ENCODE measurements around the gene TRHDE. TPM values are rescaled to one million over a fixed set of nuclear protein-coding genes. Genes with fewer than 3 reads are reported as not detected.
"Not testable (repeated sequence)": the region's sequence is repeated elsewhere in the genome, so short reads cannot be mapped to it uniquely, and the experiment has no call there.

TRHDE gene
- total and polyA plus RNA-seq, 3 experiments from 2014 or later = not detected

DNA sequence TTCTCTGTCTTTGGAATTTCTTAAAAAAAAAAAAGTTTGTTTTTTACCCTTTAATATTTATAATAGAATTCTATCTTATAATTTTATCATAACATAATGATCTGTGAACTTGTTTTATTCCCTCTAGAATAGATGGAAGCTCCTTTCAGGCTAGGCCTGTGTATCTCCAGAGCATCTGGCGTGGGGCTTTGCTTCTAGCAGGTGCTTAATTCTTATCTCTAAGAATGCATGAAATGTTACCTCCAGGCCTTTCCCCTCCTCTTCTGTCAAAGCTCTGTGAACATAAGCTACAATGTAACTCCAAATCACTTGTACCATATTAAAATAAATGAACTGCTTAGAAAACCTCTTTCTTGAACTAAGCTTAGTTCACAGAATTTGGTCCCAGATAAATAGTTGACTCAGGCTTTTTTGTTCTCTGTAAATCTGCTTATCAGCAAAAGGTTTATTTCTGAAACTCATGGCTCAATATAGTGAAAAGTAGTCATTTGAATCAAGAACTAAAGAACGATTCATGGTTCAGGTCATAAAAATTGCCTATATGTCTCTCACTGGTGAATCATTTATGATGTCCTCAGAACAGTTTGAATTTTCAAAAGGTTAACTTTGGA lies 407.1 kb downstream of the TRHDE start:
- Mint-ChIP-seq H3K27me3 (peaks cover 0 to 1% of the 10 kb centered on the region in 2 donors), H3K27ac (no peak overlapping the region), H3K9me3 (peaks cover 0 to 16% (median 4%) of the 10 kb centered on the region in 5 donors), H3K4me1 (no peaks in the 10 kb centered on the region), H3K36me3 (no peaks in the 10 kb centered on the region), H3K4me3 (no peak overlapping the region)
- Histone ChIP-seq H3K27me3 (ENCODE audit: insufficient read depth, low read length, poor library complexity, severe bottlenecking) (no peaks in the 10 kb centered on the region), H3K27ac (ENCODE audit: low read depth, low read length) (no peak overlapping the region), H3K4me3 (ENCODE audit: low read length) (no peak overlapping the region), H3K4me1 (ENCODE audit: insufficient read depth, low read length) (no peaks in the 10 kb centered on the region), H3K36me3 (ENCODE audit: insufficient read depth, low read length) (no peaks in the 10 kb centered on the region), H3K9me3 (ENCODE audit: low read length) (no peaks in the 10 kb centered on the region)
- no peak for DNase-seq
- ChIA-PET CTCF (no interaction called here), POLR2A (no interaction called here)

DNA sequence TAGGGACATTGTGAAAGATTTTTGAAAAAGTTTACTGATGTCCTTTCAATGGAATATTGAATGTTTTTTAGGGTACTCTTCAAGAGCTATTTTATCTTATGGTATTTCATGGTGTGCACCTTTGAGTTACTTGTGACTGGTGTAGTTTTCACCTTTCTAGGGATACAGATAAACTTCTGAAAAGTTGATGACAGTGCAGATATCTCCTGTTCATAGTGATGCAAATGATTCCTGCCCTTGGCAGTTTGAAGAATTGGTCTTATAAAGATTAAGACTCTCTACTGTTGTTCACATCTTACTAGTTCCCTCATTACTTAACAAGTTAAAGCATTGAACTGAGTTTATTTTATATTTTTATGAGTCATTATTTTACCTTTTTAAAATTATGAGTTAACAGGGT lies 408.9 kb downstream of the TRHDE start:
- H3K36me3 ChIP-seq (ENCODE audit: insufficient read depth, low read length) = no peaks in the 10 kb centered on the region
- POLR2A ChIA-PET = no interaction called here
- peaks cover 0 to 12% (median 4%) of the 10 kb centered on the region in 5 donors for H3K9me3 Mint-ChIP-seq
- H3K36me3 Mint-ChIP-seq = no peaks in the 10 kb centered on the region
- no peaks in the 10 kb centered on the region for H3K4me1 ChIP-seq (ENCODE audit: insufficient read depth, low read length)
- H3K27ac ChIP-seq (ENCODE audit: low read depth, low read length) = no peak overlapping the region
- H3K27me3 Mint-ChIP-seq = peaks cover 0 to 1% of the 10 kb centered on the region in 2 donors
- H3K4me1 Mint-ChIP-seq = no peaks in the 10 kb centered on the region
- CTCF ChIA-PET = no interaction called here
- no peaks in the 10 kb centered on the region for H3K9me3 ChIP-seq (ENCODE audit: low read length)
- H3K4me3 Mint-ChIP-seq = no peak overlapping the region
- DNase-seq = no peak
- no peak overlapping the region for H3K4me3 ChIP-seq (ENCODE audit: low read length)
- no peaks in the 10 kb centered on the region for H3K27me3 ChIP-seq (ENCODE audit: insufficient read depth, low read length, poor library complexity, severe bottlenecking)
- no peak overlapping the region for H3K27ac Mint-ChIP-seq

DNA sequence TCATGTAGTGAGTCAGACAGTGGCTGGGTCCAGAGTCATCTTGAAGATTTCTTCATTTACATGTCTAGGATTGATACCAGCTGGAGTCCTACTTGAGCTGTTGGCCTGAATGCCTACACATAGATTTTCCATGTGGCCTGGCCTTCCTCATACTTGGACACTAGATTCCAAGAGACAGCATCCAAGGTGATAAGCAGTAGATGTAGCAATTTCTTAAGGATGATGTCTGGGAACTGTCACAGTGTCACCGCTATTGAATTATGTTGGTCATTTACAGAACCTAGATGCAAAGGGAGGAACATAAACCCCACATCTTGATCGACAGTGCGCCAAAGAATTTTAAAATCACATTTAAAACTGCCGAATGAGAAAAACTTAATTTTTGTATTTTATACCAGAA lies 412.3 kb downstream of the TRHDE start:
- Histone ChIP-seq H3K27me3 (ENCODE audit: insufficient read depth, low read length, poor library complexity, severe bottlenecking) (no peaks in the 10 kb centered on the region), H3K36me3 (ENCODE audit: insufficient read depth, low read length) (no peaks in the 10 kb centered on the region), H3K4me3 (ENCODE audit: low read length) (no peak overlapping the region), H3K27ac (ENCODE audit: low read depth, low read length) (no peak overlapping the region), H3K4me1 (ENCODE audit: insufficient read depth, low read length) (no peaks in the 10 kb centered on the region), H3K9me3 (ENCODE audit: low read length) (no peaks in the 10 kb centered on the region)
- ChIA-PET POLR2A (no interaction called here), CTCF (no interaction called here)
- Mint-ChIP-seq H3K27me3 (no peaks in the 10 kb centered on the region), H3K9me3 (peaks cover 0 to 20% (median 0%) of the 10 kb centered on the region in 5 donors), H3K27ac (no peak overlapping the region), H3K36me3 (no peaks in the 10 kb centered on the region), H3K4me3 (no peak overlapping the region), H3K4me1 (no peaks in the 10 kb centered on the region)
- DNase-seq = no peak

DNA sequence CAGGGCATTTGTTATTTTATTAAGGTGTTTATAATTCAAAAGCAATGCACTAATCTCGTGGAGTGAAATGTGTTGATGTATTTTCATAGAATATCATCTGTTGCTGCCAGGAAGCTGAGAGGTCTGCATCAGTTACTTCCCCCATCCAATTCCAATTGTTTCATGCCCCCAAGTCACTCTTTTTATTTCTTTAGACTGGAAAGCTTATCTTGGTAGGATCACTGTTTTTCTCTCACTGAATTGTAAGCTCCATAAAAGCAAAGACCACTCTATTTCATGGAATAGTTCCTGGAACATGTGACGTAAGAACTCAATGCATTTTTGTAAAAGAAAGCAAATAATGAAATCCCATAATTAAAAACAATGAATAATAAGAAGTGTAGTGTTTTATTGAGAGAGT lies 420.2 kb downstream of the TRHDE start:
- no peak overlapping the region for H3K27ac Mint-ChIP-seq
- no peak for DNase-seq
- ChIA-PET POLR2A (no interaction called here), CTCF (no interaction called here)
- H3K27me3 Mint-ChIP-seq = no peaks in the 10 kb centered on the region
- H3K4me1 Mint-ChIP-seq = no peaks in the 10 kb centered on the region
- Histone ChIP-seq H3K4me1 (ENCODE audit: insufficient read depth, low read length) (no peaks in the 10 kb centered on the region), H3K27ac (ENCODE audit: low read depth, low read length) (no peak overlapping the region), H3K36me3 (ENCODE audit: insufficient read depth, low read length) (no peaks in the 10 kb centered on the region), H3K9me3 (ENCODE audit: low read length) (no peaks in the 10 kb centered on the region), H3K27me3 (ENCODE audit: insufficient read depth, low read length, poor library complexity, severe bottlenecking) (no peaks in the 10 kb centered on the region), H3K4me3 (ENCODE audit: low read length) (no peak overlapping the region)
- no peaks in the 10 kb centered on the region for H3K36me3 Mint-ChIP-seq
- H3K4me3 Mint-ChIP-seq = no peak overlapping the region
- peaks cover 0 to 14% (median 2%) of the 10 kb centered on the region in 5 donors for H3K9me3 Mint-ChIP-seq

DNA sequence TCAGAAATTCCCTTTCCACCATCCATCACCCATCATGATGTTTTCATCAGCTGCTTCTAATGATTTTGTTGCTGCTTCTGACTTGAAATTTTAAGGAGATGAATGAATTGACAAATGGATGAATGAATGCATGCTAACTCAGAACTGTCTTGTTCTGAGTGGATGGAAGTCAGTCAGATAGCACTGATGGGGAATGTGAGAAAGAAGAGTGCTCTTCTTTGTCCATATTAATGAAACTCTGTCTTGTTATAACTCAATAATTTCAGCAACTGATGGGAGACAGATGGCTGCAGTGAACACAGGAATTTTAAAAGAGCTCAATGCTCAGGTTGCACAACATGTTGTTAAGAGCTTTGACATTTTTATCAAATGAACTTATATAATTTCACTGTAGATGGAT lies 422.0 kb downstream of the TRHDE start:
- Histone ChIP-seq H3K4me3 (ENCODE audit: low read length) (no peak overlapping the region), H3K4me1 (ENCODE audit: insufficient read depth, low read length) (no peaks in the 10 kb centered on the region), H3K36me3 (ENCODE audit: insufficient read depth, low read length) (no peaks in the 10 kb centered on the region), H3K9me3 (ENCODE audit: low read length) (no peaks in the 10 kb centered on the region), H3K27ac (ENCODE audit: low read depth, low read length) (no peak overlapping the region), H3K27me3 (ENCODE audit: insufficient read depth, low read length, poor library complexity, severe bottlenecking) (no peaks in the 10 kb centered on the region)
- no peak overlapping the region for H3K4me3 Mint-ChIP-seq
- H3K36me3 Mint-ChIP-seq = no peaks in the 10 kb centered on the region
- no peaks in the 10 kb centered on the region for H3K27me3 Mint-ChIP-seq
- no peaks in the 10 kb centered on the region for H3K4me1 Mint-ChIP-seq
- ChIA-PET CTCF (no interaction called here), POLR2A (no interaction called here)
- DNase-seq = no peak
- no peak overlapping the region for H3K27ac Mint-ChIP-seq
- H3K9me3 Mint-ChIP-seq = peaks cover 5 to 11% (median 9%) of the 10 kb centered on the region in 5 donors

DNA sequence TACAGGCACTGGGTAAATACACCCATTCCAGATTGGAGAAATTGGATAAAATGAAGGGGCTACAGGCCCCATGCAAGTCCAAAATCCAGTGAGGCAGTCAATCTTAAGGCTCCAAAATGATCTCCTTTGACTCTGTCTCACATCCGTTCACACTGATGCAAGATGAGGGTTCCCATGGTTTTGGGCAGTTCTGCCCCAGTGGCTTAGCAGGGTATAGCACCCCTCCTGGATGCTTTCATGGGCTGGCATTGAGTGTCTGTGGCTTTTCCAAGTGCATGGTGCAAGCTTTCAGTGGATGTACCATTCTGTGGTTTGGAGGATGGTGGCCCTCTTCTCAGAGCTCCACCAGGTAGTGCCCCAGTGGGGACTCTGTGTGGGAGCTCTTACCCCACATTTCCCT lies 427.2 kb downstream of the TRHDE start:
- Mint-ChIP-seq H3K4me1 (no peaks in the 10 kb centered on the region), H3K4me3 (no peak overlapping the region), H3K36me3 (no peaks in the 10 kb centered on the region), H3K27ac (no peak overlapping the region), H3K27me3 (no peaks in the 10 kb centered on the region), H3K9me3 (peaks cover 9 to 20% (median 13%) of the 10 kb centered on the region in 5 donors)
- H3K27me3 ChIP-seq (ENCODE audit: insufficient read depth, low read length, poor library complexity, severe bottlenecking) = no peaks in the 10 kb centered on the region
- POLR2A ChIA-PET = no interaction called here
- DNase-seq = no peak
- no peaks in the 10 kb centered on the region for H3K9me3 ChIP-seq (ENCODE audit: low read length)
- CTCF ChIA-PET = no interaction called here
- H3K4me1 ChIP-seq (ENCODE audit: insufficient read depth, low read length) = no peaks in the 10 kb centered on the region
- H3K4me3 ChIP-seq (ENCODE audit: low read length) = no peak overlapping the region
- H3K36me3 ChIP-seq (ENCODE audit: insufficient read depth, low read length) = no peaks in the 10 kb centered on the region
- no peak overlapping the region for H3K27ac ChIP-seq (ENCODE audit: low read depth, low read length)

DNA sequence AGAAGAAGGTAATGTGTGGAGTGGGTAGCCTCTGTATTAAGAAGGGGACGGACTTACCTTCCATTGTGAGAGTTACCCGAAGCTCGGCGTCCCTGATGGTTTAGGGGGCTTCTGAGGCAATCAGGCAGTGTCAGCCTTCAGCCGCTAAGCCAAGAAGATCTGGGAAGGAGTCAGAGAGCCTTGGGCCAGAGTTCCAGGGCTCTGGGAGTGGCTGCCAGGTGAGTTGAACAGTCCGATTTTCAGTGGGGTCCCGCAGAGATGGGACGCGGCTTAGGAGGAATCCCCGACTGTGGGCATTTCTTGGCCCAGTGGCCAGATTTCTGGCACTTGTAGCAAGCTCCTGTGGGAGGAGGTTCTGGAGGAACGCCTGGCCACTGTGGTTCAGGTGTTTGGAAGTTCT lies 439.9 kb downstream of the TRHDE start:
- H3K27ac ChIP-seq (ENCODE audit: low read depth, low read length); H3K36me3 Mint-ChIP-seq; H3K4me1 Mint-ChIP-seq; POLR2A ChIA-PET; H3K4me3 ChIP-seq (ENCODE audit: low read length); H3K27ac Mint-ChIP-seq; H3K9me3 ChIP-seq (ENCODE audit: low read length); H3K4me1 ChIP-seq (ENCODE audit: insufficient read depth, low read length); H3K4me3 Mint-ChIP-seq; H3K27me3 ChIP-seq (ENCODE audit: insufficient read depth, low read length, poor library complexity, severe bottlenecking); DNase-seq; H3K9me3 Mint-ChIP-seq; H3K27me3 Mint-ChIP-seq; CTCF ChIA-PET; H3K36me3 ChIP-seq (ENCODE audit: insufficient read depth, low read length): not testable (repeated sequence)

DNA sequence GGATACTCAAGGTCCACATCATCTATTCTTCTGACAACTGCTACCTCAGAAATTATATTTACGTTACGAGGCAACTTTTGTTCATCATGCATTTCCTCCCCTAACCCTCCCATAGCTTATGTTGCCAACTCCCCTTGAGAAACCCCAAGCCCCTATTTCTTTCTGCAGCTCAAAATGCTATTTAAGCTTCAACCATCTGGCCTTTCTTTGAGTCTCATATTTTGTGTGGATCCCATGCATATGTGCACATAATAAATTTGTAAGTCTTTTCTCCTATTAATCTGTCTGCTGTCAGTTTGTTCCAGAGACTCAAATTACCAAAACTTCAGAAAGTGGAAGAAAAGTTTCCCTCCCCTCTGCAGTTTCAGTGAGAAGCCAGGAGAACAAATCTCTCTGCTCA lies 444.1 kb downstream of the TRHDE start:
- Histone ChIP-seq H3K4me3 (ENCODE audit: low read length) (no peak overlapping the region), H3K4me1 (ENCODE audit: insufficient read depth, low read length) (no peaks in the 10 kb centered on the region), H3K36me3 (ENCODE audit: insufficient read depth, low read length) (no peaks in the 10 kb centered on the region), H3K9me3 (ENCODE audit: low read length) (no peaks in the 10 kb centered on the region), H3K27ac (ENCODE audit: low read depth, low read length) (no peak overlapping the region), H3K27me3 (ENCODE audit: insufficient read depth, low read length, poor library complexity, severe bottlenecking) (no peaks in the 10 kb centered on the region)
- no peak for DNase-seq
- Mint-ChIP-seq H3K27me3 (no peaks in the 10 kb centered on the region), H3K9me3 (peaks cover 0 to 13% (median 4%) of the 10 kb centered on the region in 5 donors), H3K4me3 (no peak overlapping the region), H3K4me1 (no peaks in the 10 kb centered on the region), H3K36me3 (no peaks in the 10 kb centered on the region), H3K27ac (no peak overlapping the region)
- POLR2A ChIA-PET = no interaction called here
- CTCF ChIA-PET = no interaction called here

DNA sequence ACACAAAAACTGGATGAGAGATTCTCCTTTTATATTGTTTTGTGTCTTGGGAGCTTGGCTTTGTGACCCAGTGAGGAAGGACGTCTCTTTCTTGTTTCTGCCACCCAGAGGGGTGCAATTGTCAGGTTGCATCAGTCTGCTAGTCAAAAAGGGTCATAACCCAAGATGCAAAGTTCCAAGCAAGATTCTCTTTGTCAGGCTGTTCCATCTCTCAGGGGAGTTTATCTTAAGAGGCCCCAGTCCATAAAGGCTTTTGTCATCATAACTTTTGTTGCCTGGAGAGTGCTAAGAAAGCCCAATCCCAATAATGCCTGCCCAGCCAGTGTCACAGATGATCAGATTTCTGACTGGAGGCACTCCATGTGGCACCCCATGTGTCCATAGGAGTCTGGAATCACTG lies 444.9 kb downstream of the TRHDE start:
- no peaks in the 10 kb centered on the region for H3K27me3 ChIP-seq (ENCODE audit: insufficient read depth, low read length, poor library complexity, severe bottlenecking)
- Mint-ChIP-seq H3K36me3 (no peaks in the 10 kb centered on the region), H3K4me1 (no peaks in the 10 kb centered on the region), H3K9me3 (peaks cover 0 to 13% (median 3%) of the 10 kb centered on the region in 5 donors), H3K27me3 (no peaks in the 10 kb centered on the region), H3K27ac (no peak overlapping the region), H3K4me3 (no peak overlapping the region)
- H3K4me1 ChIP-seq (ENCODE audit: insufficient read depth, low read length) = no peaks in the 10 kb centered on the region
- H3K4me3 ChIP-seq (ENCODE audit: low read length) = no peak overlapping the region
- ChIA-PET POLR2A (no interaction called here), CTCF (no interaction called here)
- no peak for DNase-seq
- no peak overlapping the region for H3K27ac ChIP-seq (ENCODE audit: low read depth, low read length)
- H3K36me3 ChIP-seq (ENCODE audit: insufficient read depth, low read length) = no peaks in the 10 kb centered on the region
- no peaks in the 10 kb centered on the region for H3K9me3 ChIP-seq (ENCODE audit: low read length)
